CMK (cell line): Measurements from ENCODE around the gene DUSP19.
"Not testable (repeated sequence)": the region's sequence is repeated elsewhere in the genome, so short reads cannot be mapped to it uniquely, and the experiment has no call there.

Source experiments
- DNase-seq: peaks from one replicate; pipeline ENCODE4 v3.0.0-alpha.2; 2010; ENCODE audit warnings: low read depth

DUSP19 gene

DNA sequence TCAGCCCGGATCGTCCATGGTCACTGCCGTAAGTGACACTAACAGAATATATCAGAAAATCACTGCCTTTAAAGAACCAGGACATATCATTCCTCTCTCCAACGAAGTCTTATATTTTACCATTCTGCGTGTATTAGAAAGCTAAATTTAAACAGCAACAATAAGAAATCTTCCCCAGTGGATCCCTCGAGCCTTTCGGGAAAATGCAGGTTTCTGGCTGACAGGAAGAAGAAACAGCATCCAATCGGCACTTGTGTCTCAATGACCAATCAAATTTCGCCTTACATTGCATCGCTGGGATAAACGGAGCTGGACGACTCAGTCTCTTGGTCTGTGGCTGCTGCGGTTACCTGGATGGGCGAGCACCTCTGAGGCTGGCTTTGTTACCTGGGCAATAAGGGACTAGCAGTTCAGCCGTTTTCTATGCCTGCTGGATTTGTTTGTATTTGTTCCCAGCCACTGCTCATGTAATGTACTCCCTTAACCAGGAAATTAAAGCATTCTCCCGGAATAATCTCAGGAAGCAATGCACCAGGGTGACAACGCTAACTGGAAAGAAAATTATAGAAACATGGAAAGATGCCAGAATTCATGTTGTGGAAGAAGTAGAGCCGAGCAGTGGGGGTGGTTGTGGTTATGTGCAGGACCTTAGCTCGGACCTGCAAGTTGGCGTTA, at the start of gene DUSP19:
DUSP19 (plus strand) TSS at position 284 of the 675 bp plus-strand sequence; CDS start at position 471, 187 bp downstream.
- peak; percentile 76 for DNase-seq

DNA sequence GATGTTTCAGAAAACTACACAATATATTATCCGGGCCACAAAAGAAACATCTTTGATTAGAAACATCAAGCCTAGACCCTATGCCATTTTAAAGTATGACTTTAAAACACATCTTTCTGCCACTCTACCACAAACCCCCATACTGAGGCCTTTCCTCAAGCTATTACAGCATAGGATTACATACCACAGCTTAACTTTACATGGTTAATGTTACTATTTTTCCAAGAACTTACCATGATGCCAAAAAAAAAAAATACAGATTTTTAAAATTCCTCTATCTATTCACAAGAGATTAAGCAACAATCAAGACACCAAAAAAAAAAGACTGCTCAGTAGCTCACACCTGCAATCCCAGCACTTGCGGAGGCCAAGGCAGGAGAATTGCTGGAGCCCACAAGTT, 49.3 kb upstream of the DUSP19 start:
- DNase-seq: no peak

- DNase-seq: no peak
These were observed 46.4 kb upstream of the DUSP19 start for GRCh38 chr2:183031911-183032794.

- no peak for DNase-seq
These were observed 44.6 kb upstream of the DUSP19 start for GRCh38 chr2:183033951-183034350.

DNA sequence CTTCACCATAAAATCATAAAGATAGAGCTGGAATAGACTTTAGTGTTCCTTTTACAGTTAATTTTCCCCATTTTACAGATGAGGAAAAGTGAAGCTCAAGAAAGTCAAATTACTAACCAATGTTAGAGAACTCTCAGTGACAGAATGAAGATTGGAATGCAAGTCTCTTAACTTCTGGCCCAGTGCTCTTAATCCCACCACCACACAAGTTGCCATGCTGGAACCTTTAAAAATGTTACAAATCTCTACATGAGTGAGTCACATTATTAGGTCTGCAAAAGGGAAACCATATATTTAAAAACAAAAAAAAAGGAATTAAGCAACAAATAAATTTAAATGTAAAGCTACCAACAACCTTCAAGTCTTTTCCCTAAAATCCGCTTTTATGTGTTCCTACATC, 43.7 kb upstream of the DUSP19 start:
- no peak for DNase-seq

- DNase-seq: no peak
These were observed 43.1 kb upstream of the DUSP19 start for GRCh38 chr2:183035298-183035953.

DNA sequence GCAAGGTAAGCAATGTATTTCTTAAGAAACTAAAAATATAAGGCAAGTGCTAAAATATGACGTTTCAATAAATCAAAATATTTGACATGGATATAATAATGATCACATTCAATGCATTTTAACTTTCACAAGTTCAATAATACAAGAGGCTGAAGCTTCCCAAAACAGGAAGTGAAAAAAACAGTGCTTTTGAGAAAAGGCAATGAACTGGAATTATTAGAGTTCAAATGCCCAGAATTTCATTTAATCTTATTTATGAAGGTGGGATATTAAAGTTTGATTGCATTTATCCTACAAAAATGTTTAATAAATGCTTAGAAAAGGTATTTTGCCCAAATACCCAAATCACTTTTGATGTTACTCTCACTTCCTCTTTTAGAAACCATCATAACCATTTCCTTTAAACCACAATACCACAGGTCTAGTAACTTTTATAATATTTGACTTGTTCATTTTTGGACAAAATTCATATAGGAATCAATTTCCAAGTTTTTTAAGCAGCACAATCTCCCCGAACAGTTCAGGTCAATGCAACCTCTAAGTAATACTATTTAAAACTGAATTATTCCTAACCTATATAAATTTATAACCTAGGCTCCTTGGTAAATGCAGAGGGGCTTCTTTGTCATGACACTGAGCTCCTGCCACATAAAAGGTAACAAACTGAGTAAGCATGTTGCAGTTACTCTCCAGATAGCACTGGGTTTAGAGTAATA, 42.4 kb upstream of the DUSP19 start:
- DNase-seq: no peak

DNA sequence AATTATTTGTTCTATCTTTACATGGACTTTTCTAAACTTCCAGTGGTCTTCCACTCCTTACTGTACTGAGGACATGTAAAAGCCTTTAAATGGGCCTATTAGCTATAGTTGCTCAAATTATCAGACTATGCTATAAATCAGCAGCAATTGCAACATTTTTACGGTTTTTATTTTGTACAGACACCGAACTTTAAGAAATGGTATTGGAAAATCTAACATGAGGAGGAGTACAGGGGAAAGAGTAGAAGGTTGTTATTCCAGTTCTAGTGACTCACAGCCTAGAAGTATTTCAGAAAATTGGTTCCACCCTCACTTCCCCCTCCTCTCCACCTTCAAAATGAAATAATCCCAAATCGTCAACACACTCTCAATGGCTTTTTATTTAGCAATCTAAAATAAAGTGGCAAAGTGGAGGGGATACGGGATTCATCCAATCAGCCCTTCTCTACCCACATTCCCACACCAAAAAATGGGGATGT, 41.4 kb upstream of the DUSP19 start:
- no peak for DNase-seq

DNA sequence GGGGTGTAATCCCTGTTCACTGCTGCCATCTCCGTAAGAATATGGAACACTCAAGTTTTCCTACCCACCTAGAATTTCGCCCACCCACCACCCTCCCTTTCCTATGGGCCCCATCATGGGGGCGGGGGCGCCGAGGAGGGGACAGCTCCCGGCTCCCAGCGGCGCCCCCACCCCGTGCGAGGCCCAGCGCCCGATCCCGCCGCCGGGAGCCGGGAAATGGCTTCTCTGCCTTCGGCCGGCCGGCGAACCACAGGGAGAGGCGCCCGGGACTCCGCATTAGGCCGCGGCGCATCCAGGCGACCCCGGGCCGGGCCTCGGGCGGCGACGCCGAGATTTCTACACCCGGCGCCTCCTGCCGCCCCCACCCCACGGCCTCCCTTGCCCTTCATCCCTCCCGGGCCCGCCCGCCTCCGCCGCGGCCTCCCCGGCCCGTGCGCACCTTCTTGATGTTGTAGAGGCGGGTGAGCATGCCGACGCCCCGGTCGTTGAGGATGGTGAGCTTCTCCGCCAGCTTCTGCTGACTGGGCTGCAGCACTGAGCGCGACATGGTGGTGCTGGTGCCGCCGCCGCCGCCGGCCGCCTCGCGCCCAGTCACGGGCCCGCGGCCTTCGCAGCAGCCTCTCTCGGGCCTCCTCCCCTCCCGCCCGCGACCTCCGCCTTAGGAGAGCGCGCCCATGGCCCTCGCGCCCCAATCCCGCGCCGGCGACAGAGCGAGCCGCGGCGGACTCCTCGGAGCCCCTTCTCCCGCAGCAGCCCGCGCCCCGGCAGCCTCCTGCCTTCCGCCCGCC, 40.8 kb upstream of the DUSP19 start:
- DNase-seq: no peak

GRCh38 chr2:183038341-183039300, 39.9 kb upstream of the DUSP19 start, which contains the start of gene NCKAP1:
Gene NCKAP1 (minus strand): TSS chr2:183038457. CDS start chr2:183038099, 358 bp downstream.
- DNase-seq: peak; percentile 45

DNA sequence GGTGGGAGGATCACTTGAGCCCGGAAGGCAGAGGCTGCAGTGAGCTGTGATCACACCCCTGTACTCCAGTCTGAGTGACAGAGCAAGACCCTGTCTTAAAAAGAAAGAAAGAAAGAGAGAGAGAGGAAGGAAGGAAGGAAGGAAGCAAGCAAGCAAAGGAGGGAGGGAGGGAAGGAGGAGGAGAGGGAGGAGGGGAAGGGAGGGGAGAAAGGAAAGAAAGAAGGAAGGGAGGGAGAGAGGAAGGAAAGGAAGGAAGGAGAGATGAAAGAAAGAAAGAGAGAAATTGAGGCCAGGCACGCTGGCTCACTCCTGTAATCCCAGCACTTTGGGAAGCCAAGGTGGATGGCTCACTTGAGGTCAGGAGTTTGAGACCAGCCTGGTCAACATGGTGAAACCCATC, 37.9 kb upstream of the DUSP19 start:
- DNase-seq: no peak

GRCh38 chr2:183043580-183043979, 35.0 kb upstream of the DUSP19 start:
- DNase-seq: not testable (repeated sequence)

- not testable (repeated sequence) for DNase-seq
These were observed 30.9 kb upstream of the DUSP19 start for GRCh38 chr2:183047486-183048125.

DNA sequence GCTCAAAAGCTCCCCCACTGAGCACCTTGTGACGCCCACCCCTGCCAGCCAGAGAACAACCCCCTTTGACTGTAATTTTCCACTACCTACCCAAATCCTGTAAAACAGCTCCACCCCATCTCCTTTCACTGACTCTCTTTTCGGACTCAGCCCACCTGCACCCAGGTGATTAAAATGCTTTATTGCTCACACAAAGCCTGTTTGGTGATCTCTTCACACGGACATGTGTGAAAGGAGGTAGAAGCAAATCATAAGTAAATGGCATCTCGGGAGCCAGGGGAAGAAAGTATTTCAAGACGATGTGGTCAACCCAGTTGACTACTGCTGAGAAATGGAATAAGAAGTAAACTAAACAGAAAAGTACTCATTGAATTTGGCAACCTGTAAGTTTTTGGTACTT, 29.1 kb upstream of the DUSP19 start:
- DNase-seq: no peak

- no peak for DNase-seq
These were observed 21.1 kb upstream of the DUSP19 start for GRCh38 chr2:183057333-183057985.

GRCh38 chr2:183059561-183059960, 19.0 kb upstream of the DUSP19 start:
- DNase-seq: no peak

GRCh38 chr2:183060571-183061231, 17.8 kb upstream of the DUSP19 start:
- DNase-seq: no peak

GRCh38 chr2:183063083-183063482, 15.5 kb upstream of the DUSP19 start:
- no peak for DNase-seq
